ENCODE data around the gene ZNF579.

ZNF579 gene

DNA sequence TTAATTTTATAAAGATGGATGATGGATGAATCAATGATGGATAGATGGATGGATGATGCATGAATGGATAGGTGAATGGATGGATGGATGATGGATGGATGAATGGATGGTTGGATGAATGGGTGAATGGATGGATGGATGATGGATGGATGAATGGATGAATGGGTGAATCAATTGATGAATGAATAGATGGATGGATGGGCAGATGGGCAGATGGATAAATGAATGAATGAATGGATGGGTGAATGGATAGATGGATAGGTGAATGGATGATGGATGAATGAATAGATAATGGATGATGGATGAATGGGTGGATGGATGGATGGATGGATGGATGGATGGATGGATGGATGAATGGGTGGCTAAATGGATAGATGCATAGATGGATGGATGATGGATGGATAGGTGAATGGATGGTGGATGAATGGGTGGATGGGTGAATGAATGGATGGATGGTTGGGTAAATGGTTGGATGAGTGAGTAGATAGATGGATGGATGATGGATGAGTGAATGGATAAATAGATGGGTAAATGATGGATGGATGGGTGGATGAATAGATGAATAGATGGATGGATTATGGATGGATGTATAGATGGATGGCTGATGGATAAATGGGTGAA is 12.8 kb downstream of the ZNF579 start:
- DNase-seq (ENCODE audit: low spot score): no peak

DNA sequence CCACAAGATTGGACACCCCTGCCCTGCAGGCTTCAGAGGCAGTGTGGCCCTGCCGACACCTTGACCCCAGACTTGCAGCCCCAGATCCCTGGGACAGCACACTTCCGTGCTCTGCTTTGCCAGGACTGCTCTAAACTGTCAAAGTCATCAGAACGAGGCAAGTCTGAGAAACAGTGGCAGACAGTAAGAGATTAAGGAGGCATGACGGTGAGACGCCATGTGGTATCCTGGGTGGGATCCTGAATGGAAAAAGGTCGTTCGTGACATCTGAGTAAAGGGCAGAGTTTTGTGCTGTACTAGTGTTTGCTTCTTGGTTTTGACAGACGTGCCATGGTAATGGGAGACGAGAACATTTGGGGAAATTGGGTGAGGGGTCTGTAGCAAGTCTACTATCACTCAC is 13.8 kb downstream of the ZNF579 start:
- no peak for DNase-seq (ENCODE audit: low spot score)

GRCh38 chr19:55563261-55563690 is 17.4 kb downstream of the ZNF579 start:
- DNase-seq (ENCODE audit: low spot score): no peak

DNA sequence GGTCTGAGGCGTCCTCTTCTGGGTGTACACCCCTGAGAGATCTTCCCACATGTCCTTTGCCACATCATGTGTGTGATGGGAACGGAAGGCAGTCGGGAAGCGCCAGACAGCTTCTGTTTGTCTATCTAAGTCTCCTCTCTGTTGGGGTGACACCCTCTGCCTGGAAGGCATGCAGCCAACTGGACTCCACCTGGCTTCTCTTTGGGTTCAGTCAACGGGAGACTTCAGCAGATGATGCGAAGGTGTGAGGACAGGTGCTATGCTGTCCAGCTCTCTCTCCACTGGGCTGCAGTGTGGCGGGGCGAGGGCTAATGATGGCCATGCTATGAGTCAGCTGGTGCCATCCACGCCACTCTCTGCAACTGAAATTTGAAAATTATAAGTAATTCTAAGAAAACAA is 21.0 kb downstream of the ZNF579 start:
- no peak for DNase-seq (ENCODE audit: low spot score)

DNA sequence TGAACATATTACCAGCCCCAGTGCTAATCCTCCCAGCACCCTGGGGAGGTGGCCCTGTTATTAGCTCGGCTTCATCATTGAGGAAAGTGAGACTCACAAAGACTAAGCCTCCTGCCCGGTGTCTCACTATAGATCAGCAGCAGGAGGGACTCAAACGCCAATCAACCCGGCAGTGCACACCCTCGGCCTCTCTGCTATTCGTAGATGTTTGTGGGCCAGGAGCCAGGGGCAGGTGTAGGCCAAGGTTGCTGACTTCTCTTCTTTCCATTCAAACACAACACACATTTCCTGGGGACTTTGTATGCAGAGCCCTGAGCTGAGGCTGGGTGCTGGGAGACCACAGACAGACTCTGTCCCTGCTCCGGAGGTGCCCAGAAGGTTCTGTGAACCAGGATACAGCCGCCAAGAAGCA is 25.9 kb downstream of the ZNF579 start:
- no peak for DNase-seq (ENCODE audit: low spot score)

- DNase-seq (ENCODE audit: low spot score): no peak
Measured at GRCh38 chr19:55554302-55554701, 26.3 kb downstream of the ZNF579 start.

DNA sequence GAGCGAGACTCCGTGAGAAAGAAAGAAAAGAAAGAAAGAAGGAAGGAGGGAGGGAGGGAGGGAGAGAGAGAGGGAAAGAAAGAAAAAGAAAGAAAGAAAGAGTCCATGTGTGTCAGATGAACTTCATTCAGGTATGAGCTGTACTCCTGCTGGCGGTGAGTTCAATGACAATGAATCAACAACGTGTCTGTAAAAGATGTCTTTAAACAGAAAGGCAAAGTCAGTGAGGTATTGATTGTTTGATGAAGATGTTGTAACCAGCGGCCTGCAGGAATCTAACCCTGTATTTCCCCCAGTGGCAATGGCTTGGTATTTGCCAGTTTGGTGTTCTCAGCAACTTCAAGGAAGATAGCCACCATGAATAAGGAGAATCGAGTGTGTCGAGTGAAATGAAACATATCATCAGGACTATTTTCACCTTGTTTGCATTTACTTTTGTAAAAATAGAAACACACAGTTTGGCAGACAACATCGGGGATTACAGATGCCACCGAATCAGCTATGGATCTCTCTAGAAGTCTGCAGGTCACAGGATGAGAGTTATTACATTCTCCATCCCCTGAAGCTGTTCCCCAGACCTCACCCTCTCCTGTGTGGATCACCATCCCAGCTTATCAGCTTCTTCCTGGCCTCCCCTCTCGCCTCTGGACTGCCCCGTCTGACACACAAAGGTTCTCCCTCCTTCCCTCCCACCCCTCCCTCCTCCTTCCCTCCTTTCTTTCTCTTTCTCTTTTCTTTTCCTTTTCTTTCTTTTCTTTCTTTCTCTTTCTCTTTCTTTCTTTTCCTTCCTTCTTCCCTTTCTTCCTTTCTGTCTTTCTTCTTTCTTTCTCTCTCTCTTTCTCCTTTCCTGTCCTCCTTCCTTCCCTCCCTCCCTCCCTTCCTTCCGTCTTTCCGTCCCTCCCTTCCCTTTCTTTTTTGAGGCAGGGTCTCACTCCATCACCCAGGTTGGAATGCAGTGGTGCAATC is 27.1 kb downstream of the ZNF579 start:
- DNase-seq (ENCODE audit: low spot score): no peak

- no peak for DNase-seq (ENCODE audit: low spot score)
Measured at GRCh38 chr19:55552620-55553019, 28.0 kb downstream of the ZNF579 start.

- DNase-seq (ENCODE audit: low spot score): no peak
Measured at GRCh38 chr19:55552206-55552605, 28.4 kb downstream of the ZNF579 start.

DNA sequence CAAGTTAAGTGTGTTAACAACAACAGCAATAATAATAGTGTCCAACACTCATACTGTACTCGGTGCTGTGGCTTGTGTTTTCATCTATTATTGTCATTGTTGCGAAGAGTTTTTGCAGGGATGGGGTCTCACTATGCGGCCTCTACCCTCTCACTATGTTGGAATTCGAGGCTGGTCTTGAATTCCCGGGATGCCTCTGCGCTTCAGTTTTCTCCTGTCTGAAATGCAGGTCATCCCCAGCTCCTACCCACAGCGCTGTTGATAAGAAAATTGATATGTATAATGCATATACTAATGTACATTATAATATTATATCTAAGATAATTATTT is 30.4 kb downstream of the ZNF579 start:
- DNase-seq (ENCODE audit: low spot score): no peak

- DNase-seq (ENCODE audit: low spot score): no peak
Measured at GRCh38 chr19:55549500-55550320, 30.9 kb downstream of the ZNF579 start.

DNA sequence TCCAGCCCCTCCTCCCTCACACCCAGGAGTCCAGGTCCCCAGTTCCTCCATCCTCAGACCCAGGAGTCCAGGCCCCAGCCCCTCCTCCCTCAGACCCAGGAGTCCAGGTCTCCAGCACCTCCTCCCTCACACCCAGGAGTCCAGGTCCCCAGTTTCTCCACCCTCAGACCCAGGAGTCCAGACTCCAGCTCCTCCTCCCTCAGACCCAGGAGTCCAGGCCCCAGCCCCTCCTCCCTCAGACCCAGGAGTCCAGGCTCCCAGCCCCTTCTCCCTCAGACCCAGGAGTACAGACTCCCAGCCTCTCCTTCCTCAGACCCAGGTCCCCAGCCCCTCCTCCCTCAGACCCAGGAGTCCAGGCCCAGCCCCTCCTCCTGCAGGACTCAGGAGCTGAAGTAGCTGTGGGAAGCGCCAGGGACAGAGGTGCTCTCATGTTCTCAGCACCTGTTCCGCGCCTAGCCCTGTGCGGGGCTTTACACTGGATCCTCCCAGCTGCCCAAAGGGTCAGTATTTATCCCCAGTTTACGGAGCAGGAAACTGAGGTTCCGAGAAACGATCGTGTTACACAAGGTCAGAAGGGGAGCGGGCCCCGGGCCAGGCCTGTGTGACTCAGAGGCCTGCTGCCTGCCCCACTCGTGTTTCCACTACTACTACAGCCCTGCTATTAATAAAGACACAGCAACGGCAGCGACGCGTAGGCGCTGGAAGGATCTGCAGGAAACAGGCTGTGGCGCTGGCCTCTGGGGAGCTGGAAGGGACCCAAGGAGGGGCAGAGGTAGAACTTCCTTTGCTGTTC is 33.6 kb downstream of the ZNF579 start:
- no peak for DNase-seq (ENCODE audit: low spot score)

DNA sequence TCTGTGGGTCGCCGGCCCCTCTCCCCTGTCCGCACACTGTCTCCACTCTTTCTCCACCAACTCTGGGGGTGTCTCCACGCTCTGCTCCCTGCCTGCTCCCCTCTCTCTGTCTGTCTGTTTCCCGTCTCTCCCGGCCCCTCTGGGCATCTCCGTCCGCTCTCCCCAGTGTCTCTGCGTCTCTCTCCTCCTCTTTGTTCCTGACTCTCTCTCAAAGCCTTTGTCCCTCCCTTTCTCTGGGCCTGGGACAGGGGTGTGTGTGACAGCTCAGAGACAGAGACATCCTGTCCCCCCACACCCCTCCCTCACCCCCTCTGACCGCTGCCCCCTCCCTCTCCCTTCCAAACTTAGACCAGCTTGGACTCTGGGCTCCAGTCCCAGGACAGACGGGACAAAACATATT is 34.6 kb downstream of the ZNF579 start:
- DNase-seq (ENCODE audit: low spot score): no peak

DNA sequence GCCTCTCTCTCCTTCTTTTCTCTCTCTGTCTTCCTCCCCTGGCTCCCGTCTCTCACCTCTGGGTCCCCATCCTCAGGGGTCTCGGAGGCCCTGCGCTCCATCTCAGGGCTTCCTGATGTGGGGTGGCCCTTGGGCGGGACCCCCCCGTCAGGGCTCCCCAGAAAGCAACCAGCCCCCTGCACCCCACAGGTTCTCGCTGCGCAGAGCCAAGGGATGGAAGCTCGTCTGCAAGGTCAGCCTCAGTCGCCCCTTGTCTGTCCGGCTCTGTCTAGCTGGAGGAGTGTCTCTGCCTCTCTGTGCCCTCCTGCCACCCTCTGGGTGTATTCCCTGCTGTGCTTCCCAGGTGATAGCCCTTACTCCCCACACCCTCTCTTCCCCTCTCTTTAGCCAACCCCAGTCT is 35.2 kb downstream of the ZNF579 start, which contains the start of gene SBK3:
Gene SBK3 (minus strand): TSS at position 101 of the 400 bp plus-strand sequence. CDS start 0 bp downstream, at position 101.
- DNase-seq (ENCODE audit: low spot score): no peak

DNA sequence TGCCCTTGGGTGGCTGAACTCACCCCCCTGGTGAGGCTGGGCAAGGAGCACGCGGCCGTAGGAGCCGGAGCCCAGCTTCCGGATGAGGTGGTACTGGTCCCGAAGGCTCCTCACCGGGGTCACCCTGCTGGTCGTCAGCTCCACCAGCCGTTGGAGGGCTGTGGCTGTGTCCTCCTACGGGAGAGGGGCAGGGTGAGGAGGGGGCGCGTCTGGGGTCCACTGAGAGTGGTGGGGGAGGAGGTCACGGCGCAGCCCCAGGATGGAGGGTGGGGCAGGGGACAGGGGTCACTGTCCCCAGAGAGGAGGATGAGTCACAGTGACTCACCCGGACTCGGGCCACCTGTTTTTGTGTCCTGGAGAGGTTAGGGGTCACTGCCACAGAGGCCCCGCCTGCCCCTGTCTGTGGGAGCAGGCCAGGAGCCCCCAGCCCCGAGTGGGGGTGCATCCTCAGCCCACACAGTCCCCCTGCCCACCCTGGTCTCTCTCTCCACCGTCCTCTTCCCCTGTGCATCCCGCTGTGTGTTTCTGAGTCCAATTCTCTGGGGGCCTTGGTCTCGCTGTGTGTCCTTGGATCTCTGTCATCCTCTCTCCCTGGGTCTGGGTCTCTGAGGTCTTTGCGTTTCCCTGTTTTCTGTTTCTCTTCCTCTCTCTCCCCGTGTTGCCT is 35.7 kb downstream of the ZNF579 start:
- DNase-seq (ENCODE audit: low spot score): no peak

DNA sequence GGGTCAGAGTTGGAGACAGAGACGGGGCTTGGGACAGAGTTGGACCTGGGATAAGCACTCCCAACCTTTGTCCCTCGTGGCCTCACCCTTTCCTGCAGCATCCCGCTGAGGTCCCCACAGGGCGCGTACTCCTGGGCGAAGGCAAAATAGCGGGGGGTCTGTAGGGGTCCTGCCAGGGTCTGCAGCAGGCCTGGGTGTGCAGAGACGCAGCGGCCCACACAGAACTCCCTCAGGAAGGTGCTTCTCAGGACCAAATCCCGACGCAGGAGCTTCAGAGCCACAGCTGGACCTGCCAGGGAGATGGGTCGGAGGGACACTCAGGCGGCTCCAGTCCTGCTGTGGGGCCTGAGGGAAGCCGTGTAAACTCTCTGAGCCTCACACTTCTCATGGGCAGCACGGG is 36.6 kb downstream of the ZNF579 start:
- DNase-seq (ENCODE audit: low spot score): no peak

GRCh38 chr19:55543567-55543966 is 37.1 kb downstream of the ZNF579 start:
- no peak for DNase-seq (ENCODE audit: low spot score)

GRCh38 chr19:55542292-55542855 is 38.3 kb downstream of the ZNF579 start:
- DNase-seq (ENCODE audit: low spot score): no peak

DNA sequence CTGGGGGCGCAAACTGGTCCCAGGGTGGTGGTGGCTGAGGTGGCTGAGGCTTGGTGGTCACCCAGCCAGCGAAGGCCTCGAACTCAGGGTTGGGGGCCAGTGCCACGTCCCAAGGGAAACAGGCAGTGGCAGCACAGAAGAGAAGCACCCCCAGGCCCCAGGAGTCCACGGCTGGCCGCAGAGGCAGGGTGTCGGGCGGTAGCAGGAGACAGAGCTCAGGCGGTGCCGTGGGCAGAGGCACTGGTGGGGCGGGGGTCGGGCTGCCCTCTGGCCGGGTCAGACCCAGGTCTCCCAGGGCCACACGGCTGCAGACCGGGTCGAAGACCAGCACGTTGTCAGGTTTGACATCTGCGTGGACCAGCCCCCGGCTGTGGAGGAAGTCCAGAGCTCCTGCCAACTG is 39.6 kb downstream of the ZNF579 start:
- no peak for DNase-seq (ENCODE audit: low spot score)

DNA sequence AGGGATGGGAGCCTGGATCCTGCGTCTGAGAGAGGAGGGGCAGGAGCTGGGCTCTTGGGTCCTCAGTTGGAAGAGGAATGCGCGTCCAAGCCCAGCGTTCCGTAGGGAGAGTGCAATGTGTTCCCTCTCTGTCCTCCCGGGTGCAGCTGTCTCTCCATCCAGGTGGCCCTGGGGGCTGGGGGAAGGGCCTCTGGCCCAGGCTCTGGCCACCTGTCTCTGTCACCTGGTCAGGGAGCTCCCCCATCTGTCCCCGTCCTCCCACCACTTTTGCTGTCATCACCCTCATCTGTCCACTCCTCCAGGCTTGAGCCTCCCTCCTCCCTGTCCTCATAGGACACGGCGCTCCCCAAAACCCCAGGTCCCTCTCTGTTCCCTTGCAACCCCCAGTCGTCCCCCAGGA is 40.0 kb downstream of the ZNF579 start:
- DNase-seq (ENCODE audit: low spot score): no peak
